ENCODE results near the gene CPA2. TPM values are rescaled to one million over a fixed set of nuclear protein-coding genes. Genes with fewer than 3 reads are reported as not detected.
"Not testable (repeated sequence)": the region's sequence is repeated elsewhere in the genome, so short reads cannot be mapped to it uniquely, and the experiment has no call there.

CPA2 gene
- not detected for total RNA-seq

DNA sequence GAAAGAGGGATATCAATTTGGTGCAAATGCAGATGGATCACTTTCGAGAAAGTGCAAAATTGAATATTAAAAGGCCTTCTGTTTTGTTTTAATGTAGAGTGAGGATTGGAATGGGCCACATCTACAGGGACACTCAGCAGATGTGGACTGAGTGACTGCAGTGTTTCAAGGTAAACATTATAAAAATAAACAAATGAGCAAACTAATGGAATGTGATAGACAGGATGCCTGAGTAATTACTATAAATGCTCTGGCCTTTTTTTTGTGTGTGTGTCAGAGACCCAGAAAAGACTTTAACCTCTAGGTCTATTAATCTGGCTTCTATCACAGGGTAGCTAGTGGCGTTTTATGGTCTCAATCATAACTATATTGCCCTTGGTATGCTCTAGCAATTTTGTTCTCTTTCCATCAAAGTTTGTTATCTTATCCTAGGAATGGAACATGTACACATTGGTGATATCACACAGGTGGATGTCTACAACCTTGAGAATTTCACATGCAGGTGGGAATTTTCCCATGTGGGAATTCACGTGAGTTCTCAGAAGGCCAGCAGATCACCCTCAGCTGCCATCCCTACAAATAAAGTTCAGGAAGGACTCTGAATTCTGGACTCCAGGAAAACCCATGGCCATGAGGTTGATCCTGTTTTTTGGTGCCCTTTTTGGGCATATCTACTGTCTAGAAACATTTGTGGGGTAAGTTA is at the start of gene CPA2:
Gene CPA2 (plus strand): TSS at position 606 of the 703 bp plus-strand sequence. CDS start 19 bp downstream, at position 625.
- ATAC-seq (no peak), DNase-seq (no peak)
- CTCF ChIA-PET = no interaction called here
- H3K4me3 Mint-ChIP-seq = no peak within 1 kb of the TSS
- peaks cover 7% of the 10 kb centered on the region for H3K27me3 Mint-ChIP-seq
- H3K27ac Mint-ChIP-seq = no peak within 1 kb of the TSS
- H3K4me1 Mint-ChIP-seq = no peaks in the 10 kb centered on the region
- no peaks in the 10 kb centered on the region for H3K9me3 Mint-ChIP-seq (ENCODE audit: low read depth)
- H3K36me3 Mint-ChIP-seq = no peaks in the 10 kb centered on the region

DNA sequence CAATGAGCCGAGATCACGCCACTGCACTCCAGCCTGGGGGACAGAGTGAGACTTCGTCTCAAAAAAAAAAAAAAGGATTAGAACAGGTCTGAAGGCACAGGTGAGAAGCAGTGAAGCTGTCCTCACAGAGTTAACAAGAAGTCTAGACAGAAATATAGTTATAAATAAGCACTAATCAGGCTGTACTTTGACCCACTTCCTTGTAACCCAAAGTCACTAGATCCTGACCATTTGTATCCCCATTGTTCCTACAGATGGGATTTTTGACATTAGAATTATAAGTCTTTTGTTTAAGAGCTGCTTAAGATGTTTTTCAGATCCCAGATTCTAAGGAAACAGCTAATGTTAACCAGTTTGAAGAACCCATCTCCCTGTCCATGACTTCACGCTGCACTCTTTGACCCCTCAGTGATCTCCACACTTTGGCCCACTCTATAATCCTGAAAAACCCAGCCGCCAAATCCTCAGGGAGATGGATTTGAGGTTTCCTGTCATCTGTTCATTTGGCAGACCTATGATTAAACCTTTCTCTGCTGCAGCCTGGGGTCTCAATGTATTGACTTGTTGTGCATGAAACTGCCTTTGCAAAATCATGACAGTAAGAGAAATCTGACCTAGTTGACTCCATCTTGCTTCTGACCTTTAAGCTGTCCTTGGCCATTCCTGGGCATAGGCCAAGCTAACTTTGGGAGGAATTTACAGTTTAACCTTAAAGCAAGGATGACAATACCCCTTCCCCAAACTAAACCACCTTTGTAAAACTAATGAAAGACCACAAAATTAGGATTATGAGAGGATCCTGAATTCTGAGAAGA is 47.6 kb upstream of the CPA2 start:
- Mint-ChIP-seq H3K27me3 (peaks cover 3% of the 10 kb centered on the region), H3K27ac (no peak overlapping the region), H3K36me3 (no peaks in the 10 kb centered on the region), H3K9me3 (ENCODE audit: low read depth) (no peaks in the 10 kb centered on the region), H3K4me1 (peaks cover under 1% of the 10 kb centered on the region), H3K4me3 (no peak overlapping the region)
- ATAC-seq (no peak), DNase-seq (no peak)
- CTCF ChIA-PET = no interaction called here

DNA sequence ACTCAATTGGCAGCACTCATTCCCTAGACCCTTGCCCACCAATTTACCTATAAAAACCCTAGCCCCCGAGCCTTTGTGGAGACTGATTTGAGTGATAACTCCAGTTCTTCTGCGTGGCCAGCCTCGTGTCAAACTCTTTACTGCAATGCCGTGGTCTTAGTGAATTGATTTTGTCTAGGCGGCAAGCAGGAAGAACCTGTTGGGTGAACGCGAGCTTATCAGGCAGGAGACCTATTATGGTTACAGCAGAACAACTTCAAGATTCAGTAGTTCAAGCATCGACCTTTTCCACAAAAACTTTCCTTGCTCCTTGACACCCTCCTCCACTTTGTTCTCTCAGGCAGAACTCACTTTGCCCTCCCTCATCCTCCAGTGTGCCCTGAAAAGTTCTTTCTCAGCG is 46.8 kb upstream of the CPA2 start:
- no peak overlapping the region for H3K27ac Mint-ChIP-seq
- ATAC-seq (no peak), DNase-seq (no peak)
- H3K9me3 Mint-ChIP-seq (ENCODE audit: low read depth) = no peaks in the 10 kb centered on the region
- H3K4me1 Mint-ChIP-seq = peaks cover 3% of the 10 kb centered on the region
- no peaks in the 10 kb centered on the region for H3K27me3 Mint-ChIP-seq
- H3K4me3 Mint-ChIP-seq = no peak overlapping the region
- H3K36me3 Mint-ChIP-seq = no peaks in the 10 kb centered on the region
- CTCF ChIA-PET = no interaction called here

DNA sequence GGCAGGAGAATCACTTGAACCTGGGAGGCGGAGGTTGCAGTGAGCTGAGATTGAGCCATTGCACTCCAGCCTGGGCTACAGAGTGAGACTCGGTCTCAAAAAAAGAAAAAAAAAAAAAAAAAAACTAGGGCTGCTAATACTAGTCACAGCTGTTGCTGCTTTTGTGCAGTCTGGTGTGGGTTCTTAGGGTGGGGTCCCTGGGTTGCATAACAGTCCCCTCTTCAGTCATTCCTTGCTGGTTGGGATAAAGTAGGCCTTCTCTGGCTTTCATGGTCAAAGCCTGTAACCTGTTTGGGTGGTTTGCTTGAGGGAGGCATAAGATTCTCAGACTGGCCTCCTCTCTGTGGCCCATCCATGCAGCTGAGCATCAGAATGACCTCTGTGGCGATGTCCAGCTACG is 44.9 kb upstream of the CPA2 start:
- ATAC-seq (no peak), DNase-seq (no peak)
- Mint-ChIP-seq H3K36me3 (no peaks in the 10 kb centered on the region), H3K27ac (no peak overlapping the region), H3K4me3 (no peak overlapping the region), H3K9me3 (ENCODE audit: low read depth) (no peaks in the 10 kb centered on the region), H3K4me1 (peaks cover 3% of the 10 kb centered on the region), H3K27me3 (no peaks in the 10 kb centered on the region)
- CTCF ChIA-PET = interaction anchor here (0.8 kb wide), 1 partner anchor 471 kb away, joined by 3 read pairs; no protein-coding TSS in a partner anchor

DNA sequence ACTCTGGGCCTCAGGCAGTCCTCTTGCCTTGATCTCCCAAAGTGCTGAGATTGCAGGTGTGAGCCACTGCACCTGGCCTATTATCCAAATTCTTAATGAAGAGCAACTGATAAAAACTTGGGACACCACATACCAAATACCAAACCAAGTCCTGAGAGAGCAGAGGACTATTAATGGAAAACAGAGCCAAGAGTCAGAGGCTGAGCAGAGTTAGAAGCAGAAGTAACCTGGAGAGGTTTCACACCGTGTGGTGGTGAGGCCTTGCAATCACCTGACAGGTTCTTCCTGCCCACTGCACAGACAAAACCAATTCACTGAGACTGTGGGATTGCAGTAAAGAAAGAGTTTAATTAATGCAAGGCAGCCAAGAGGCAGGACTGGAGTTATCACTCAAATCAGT is 43.0 kb upstream of the CPA2 start:
- Mint-ChIP-seq H3K4me1 (peaks cover 3% of the 10 kb centered on the region), H3K9me3 (ENCODE audit: low read depth) (no peaks in the 10 kb centered on the region), H3K27me3 (no peaks in the 10 kb centered on the region), H3K36me3 (no peaks in the 10 kb centered on the region), H3K4me3 (no peak overlapping the region), H3K27ac (no peak overlapping the region)
- ATAC-seq (no peak), DNase-seq (no peak)
- CTCF ChIA-PET = no interaction called here

DNA sequence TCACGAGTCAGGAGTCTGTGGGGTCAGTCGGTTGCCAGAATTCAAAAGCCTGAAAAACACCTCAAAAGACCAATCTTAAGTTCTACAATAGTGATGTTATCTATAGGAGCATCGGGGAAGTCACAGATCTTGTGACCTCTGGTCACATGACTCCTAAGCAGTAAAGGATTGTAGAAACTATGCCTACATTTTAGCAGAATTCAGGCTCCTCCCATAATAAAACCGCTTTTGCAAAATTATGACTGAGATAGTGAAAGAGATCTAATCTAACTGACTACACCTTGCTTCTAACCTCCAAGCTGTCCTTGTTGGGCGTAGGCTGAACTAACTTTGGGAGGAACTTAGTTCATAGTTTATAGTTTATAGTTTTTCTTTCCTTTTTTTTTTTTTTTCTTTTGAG is 42.5 kb upstream of the CPA2 start:
- DNase-seq (no peak), ATAC-seq (no peak)
- H3K27ac Mint-ChIP-seq = no peak overlapping the region
- no peaks in the 10 kb centered on the region for H3K27me3 Mint-ChIP-seq
- CTCF ChIA-PET = no interaction called here
- no peaks in the 10 kb centered on the region for H3K36me3 Mint-ChIP-seq
- peaks cover 3% of the 10 kb centered on the region for H3K4me1 Mint-ChIP-seq
- H3K9me3 Mint-ChIP-seq (ENCODE audit: low read depth) = no peaks in the 10 kb centered on the region
- no peak overlapping the region for H3K4me3 Mint-ChIP-seq

DNA sequence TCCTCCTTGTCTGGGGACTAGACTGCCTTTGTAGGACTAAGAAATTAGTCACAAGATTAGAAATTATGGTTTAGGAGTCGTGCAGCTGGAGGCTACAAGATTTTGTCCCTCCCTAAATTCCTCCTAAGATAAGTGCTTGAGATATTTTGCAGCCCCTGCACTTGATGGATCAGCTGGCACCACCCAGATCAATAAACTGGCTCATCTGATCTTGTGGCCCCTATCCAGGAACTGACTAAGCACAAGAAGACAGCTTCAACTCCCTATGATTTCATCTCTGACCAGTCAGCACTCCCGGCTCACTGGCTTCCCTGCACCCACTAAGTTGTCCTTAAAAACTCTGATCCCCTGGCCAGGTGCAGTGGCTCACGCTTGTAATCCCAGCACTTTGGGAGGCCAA is 41.7 kb upstream of the CPA2 start:
- CTCF ChIA-PET; H3K9me3 Mint-ChIP-seq (ENCODE audit: low read depth); H3K4me1 Mint-ChIP-seq; H3K36me3 Mint-ChIP-seq; H3K4me3 Mint-ChIP-seq; DNase-seq; H3K27me3 Mint-ChIP-seq; ATAC-seq; H3K27ac Mint-ChIP-seq: not testable (repeated sequence)

DNA sequence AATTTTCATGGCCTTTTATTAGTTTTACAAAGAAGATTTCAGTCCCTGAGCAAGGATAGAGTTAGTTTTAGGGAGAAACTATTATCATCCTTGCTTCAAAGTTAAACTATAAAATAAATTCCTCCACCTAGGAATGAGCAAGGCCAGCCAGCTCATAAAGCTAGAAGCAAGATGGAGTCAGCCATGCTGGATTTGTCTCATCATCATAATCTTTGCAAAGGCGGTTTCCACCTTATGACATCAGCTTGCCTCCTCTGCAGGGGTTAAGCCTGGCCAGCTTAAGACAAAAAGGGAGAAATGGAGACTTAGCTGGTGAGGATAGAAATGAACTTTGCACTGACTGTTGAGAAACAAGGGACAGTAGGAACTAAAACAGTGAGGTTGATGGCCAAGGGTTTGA is 40.3 kb upstream of the CPA2 start:
- ATAC-seq (no peak), DNase-seq (no peak)
- Mint-ChIP-seq H3K4me1 (peaks cover 3% of the 10 kb centered on the region), H3K27ac (no peak overlapping the region), H3K4me3 (no peak overlapping the region), H3K27me3 (no peaks in the 10 kb centered on the region), H3K9me3 (ENCODE audit: low read depth) (no peaks in the 10 kb centered on the region), H3K36me3 (no peaks in the 10 kb centered on the region)
- CTCF ChIA-PET = no interaction called here

DNA sequence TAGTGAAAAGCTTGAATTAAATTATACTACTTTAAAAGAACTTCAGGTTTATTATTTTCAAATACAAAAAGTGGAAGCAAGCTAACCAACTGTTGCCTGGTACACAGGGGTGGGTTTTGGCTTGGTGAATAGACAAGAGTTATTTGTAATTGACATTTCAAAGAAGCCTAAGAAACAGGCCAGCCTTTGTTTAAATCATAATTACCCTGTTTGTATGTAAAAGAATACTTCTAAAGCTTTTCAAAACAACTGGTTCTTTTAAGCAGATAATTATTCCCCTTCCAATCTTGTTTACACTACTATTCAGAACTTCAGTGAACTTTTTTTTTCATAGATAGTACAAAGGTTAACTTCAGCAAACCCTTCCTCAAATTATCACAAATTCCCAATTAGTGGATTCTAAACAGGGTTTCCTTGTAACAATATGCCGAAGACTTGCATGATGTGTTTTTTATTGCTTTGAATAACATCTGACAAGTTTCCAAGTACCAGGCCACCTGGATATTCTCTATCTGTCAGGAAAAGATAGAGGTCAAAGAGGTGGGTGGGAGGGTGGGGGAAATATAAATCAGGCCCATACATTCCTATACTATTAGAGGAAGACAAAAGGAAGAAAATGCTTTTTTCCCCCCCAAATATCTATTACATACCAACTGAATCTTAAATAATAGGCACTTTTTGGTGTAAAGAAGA is 38.6 kb upstream of the CPA2 start:
- Mint-ChIP-seq H3K27me3 (no peaks in the 10 kb centered on the region), H3K36me3 (no peaks in the 10 kb centered on the region), H3K27ac (no peak overlapping the region), H3K4me1 (peaks cover 3% of the 10 kb centered on the region), H3K4me3 (no peak overlapping the region), H3K9me3 (ENCODE audit: low read depth) (no peaks in the 10 kb centered on the region)
- DNase-seq (no peak), ATAC-seq (no peak)
- CTCF ChIA-PET = no interaction called here

DNA sequence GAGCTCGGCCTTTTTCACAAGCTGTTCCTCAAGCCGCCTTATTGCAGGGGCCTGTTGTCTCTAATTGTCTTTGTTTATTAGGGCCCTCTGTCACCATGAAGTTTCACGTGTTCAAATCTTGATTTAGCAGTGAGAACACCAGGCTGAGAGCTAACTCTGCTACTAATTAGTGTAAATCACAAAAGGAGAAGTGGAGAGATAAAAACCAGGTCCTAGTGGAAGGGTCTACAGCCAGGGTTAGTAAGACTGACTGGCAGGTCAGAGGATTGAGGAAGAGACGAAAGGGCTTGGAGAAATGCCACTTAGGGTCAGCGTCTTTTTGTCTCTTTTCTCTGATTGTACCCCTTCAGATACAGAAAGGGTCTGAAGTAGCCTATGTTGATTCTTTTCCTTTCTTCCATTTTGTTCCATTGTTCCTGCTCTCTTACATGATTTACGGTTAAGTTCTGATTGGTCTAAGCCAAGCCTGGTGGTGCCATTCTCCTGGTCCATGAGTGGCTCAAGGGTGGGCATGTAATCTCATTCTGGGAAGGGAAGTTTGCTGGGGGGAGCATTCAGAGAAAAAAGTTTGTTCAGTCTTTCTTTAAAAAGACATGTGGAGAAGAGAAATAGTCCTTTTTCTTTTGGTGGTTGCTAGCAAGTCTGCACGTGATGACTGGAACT is 37.7 kb upstream of the CPA2 start:
- Mint-ChIP-seq H3K27ac (no peak overlapping the region), H3K36me3 (no peaks in the 10 kb centered on the region), H3K4me3 (no peak overlapping the region), H3K4me1 (peaks cover 3% of the 10 kb centered on the region), H3K27me3 (no peaks in the 10 kb centered on the region), H3K9me3 (ENCODE audit: low read depth) (no peaks in the 10 kb centered on the region)
- DNase-seq = no peak
- ATAC-seq = no peak
- CTCF ChIA-PET = no interaction called here

DNA sequence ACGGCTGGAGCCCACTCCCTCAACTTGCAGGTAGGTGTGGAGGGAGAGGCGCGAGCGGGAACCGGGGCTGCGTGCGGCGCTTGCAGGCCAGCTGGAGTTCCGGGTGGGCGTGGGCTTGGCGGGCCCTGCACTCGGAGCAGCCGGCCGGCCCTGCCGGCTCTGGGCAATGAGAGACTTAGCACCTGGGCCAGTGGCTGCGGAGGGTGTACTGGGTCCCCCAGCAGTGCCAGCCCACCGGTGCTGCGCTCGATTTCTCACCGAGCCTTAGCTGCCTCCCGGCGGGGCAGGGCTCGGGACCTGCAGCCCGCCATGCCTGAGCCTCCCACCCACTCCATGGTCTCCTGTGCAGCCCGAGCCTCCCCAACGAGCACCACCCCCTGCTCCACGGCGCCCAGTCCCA is 36.7 kb upstream of the CPA2 start:
- H3K9me3 Mint-ChIP-seq (ENCODE audit: low read depth); DNase-seq; H3K36me3 Mint-ChIP-seq; H3K4me3 Mint-ChIP-seq; H3K27ac Mint-ChIP-seq; CTCF ChIA-PET; ATAC-seq; H3K27me3 Mint-ChIP-seq; H3K4me1 Mint-ChIP-seq: not testable (repeated sequence)

DNA sequence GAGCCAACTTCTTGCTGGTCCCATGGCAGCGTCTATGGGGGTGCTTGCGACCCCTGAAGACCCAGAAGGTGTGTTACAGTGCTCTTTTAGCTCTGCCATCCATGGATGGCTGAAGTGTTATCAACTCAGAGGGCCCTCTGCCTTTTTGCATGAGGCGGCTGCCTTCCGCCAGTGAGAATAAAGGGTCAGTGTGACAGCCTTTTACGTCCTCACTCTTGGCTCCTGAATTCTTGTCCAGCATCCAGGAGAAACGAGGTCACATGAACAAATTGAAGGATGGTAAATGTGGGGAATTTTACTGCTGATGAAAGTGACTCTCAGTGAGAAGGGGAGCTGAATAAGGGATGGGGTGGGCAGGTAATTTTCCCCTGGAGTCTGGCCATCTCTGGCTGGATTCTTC is 34.9 kb upstream of the CPA2 start:
- Mint-ChIP-seq H3K9me3 (ENCODE audit: low read depth) (no peaks in the 10 kb centered on the region), H3K4me3 (no peak overlapping the region)

DNA sequence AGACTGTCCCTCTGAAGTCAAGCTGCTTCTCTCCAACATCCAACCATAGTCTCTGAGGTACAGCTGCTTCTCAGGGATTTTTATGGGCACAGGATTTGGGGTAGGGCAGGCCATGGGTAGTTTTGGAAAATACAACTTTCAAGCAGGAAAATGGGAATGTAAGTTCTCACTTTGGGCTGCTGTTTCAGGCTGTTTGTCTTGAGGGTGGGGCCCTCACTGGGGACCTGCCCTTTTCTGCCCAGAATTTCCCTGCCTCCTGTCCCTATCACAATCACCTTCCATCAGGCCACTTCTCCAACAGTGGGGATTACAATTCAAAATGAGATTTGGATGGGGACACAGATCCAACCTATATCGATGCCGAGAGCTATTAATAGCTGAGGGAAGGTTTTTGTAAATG is 34.5 kb upstream of the CPA2 start:
- ATAC-seq = no peak
- Mint-ChIP-seq H3K4me3 (no peak overlapping the region), H3K36me3 (no peaks in the 10 kb centered on the region), H3K9me3 (ENCODE audit: low read depth) (no peaks in the 10 kb centered on the region), H3K27ac (no peak overlapping the region), H3K4me1 (no peaks in the 10 kb centered on the region), H3K27me3 (peaks cover 16% of the 10 kb centered on the region)
- CTCF ChIA-PET = no interaction called here
- DNase-seq = no peak

More for the DNA sequence above, 34.9 kb upstream of the CPA2 start:
- no peaks in the 10 kb centered on the region for H3K36me3 Mint-ChIP-seq
- ATAC-seq (no peak), DNase-seq (no peak)
- no peak overlapping the region for H3K27ac Mint-ChIP-seq
- H3K4me1 Mint-ChIP-seq = no peaks in the 10 kb centered on the region
- peaks cover 12% of the 10 kb centered on the region for H3K27me3 Mint-ChIP-seq
- CTCF ChIA-PET = no interaction called here

Data from activated CD8-positive, alpha-beta memory T cell treated with anti-CD3 and anti-CD28 coated beads, Interleukin-2, amount 10 ng/mL, durations not matched to agents 7 days and 5 days (primary cell).